OCI-LY3 (cell line): ENCODE data around the gene NR5A2.

Experiments used
- EZH2phosphoT487 ChIP-seq: fragments of 200-600 bp; shearing (Covaris generic); IDR thresholded peaks from 2 replicates; pipeline ENCODE4 v1.6.1; 2018; ENCODE audit warnings: antibody characterized with exemption, mixed run types, low read depth
- TF ChIP-seq, protein P1 (sequence below): fragments of 200-600, 300-600 bp; sonication (generic); IDR thresholded peaks from 2 replicates; pipeline ENCODE4 v1.5.1; 2014; ENCODE audit warnings: antibody characterized with exemption, low read length, low read depth

DNA sequence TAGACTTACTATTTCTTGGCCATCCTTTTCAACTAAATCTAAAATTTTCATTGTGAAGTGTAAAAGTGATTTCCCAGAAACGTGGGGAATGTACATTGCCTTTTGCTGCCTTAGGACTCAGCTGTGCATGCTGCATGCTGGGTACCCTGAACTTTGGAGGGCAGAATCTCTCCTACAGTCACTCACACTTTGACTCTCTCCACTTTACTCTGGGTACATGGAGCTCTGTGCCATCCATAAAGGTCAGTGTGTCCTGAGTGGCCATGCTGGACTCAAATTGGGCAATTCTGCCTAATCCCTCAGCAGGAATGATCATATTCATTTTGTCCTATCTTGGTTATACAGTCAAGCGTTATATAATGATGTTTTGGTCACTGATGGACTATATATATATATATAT lies 105.6 kb downstream of the NR5A2 start:
- TF ChIP-seq, protein P1, sequence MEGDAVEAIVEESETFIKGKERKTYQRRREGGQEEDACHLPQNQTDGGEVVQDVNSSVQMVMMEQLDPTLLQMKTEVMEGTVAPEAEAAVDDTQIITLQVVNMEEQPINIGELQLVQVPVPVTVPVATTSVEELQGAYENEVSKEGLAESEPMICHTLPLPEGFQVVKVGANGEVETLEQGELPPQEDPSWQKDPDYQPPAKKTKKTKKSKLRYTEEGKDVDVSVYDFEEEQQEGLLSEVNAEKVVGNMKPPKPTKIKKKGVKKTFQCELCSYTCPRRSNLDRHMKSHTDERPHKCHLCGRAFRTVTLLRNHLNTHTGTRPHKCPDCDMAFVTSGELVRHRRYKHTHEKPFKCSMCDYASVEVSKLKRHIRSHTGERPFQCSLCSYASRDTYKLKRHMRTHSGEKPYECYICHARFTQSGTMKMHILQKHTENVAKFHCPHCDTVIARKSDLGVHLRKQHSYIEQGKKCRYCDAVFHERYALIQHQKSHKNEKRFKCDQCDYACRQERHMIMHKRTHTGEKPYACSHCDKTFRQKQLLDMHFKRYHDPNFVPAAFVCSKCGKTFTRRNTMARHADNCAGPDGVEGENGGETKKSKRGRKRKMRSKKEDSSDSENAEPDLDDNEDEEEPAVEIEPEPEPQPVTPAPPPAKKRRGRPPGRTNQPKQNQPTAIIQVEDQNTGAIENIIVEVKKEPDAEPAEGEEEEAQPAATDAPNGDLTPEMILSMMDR: no peak
- TF ChIP-seq EZH2phosphoT487: no peak
